Heart left ventricle (tissue), 13 donors: ENCODE results near the gene CHD1.

Experiments
- CTCF ChIP-seq, 12 donors: fragments of 200-600 bp; sonication (generic) in 4 of 12; IDR thresholded peaks; one replicate each; pipeline versions ENCODE4 v1.5.0 to v1.8.0; 2018 to 2022; ENCODE audit warnings: antibody characterized with exemption in 12 of 12, mild to moderate bottlenecking in 5 of 12
- POLR2A ChIP-seq, 2 donors: fragments of 450-650 bp; IDR thresholded peaks; one replicate each; pipeline ENCODE4 v1.6.1; 2017; ENCODE audit warnings: antibody characterized with exemption in 2 of 2, mild to moderate bottlenecking in 2 of 2, moderate library complexity in 2 of 2
- donor health status: ischemic (EF 13 %, LVEDD 7.1; RV severe dilation, severe dysfunction).
- donor health status: DM: no; HTN: yes; CAD: no.
- donor health status: DM: no; HTN: no; CAD: no.
- donor health status: ischemic (EF 25% LVEDD 6.9; RV normal size, moderate dysfunction).
- donor health status: ischemic (EF 25% LVEDD 5.7; RV mildly dilated, moderate dysfunction).
- donor health status: ischemic (EF 35%, LVEDD 5.7; RV mildly dilated, moderate dysfunction).
- donor health status: nonischemic (EF 11% LVEDD 7.7; RV severe dilation, severe dysfunction).
- donor health status: DM: yes; HTN: yes; CAD: no.
- donor health status: PGD.
- donor health status: ischemic (EF 29% LVEDD 5.4; RV normal size, mild dysfunction).
- donor health status: nonischemic (EF 23%, LVEDD 6.1; RV moderate dilation, normal function).

- TF ChIP-seq POLR2A (IDR thresholded peaks at IDR 0.05), result no peak
- no peak for TF ChIP-seq CTCF (IDR thresholded peaks at IDR 0.05)
These were observed 101.1 kb downstream of the CHD1 start for GRCh38 chr5:98827588-98828284.
